Measurements from ENCODE around the gene ANKRD16. TPM values are rescaled to one million over a fixed set of nuclear protein-coding genes. Genes with fewer than 3 reads are reported as not detected.

Gene ANKRD16
- total and polyA plus RNA-seq, 2 of the 13 experiments (the other 11 are each of a cell fraction or from before 2014, with no cell fraction given) = 8.0 to 11.4 TPM

GRCh38 chr10:5915451-5915850 is 25.8 kb upstream of the ANKRD16 start:
- no peak for FAIRE-seq
- in situ Hi-C loops (cut with HindIII; ENCODE audit: extremely low pct_ligation_motif_present, low pct_unique_long_range_greater_than_20kb) = no loop called here

More at GRCh38 chr10:5915451-5915850, 25.8 kb upstream of the ANKRD16 start:
- no peaks in the 10 kb centered on the region for H3K4me1 ChIP-seq (ENCODE audit: insufficient read depth, low read length)
- TF ChIP-seq CREB3 (CRISPR knock-in tag; IDR thresholded peaks at IDR 0.05) (no peak), ZNF101 (CRISPR knock-in tag; IDR thresholded peaks at IDR 0.05; ENCODE audit: borderline replicate concordance, low read depth) (no peak), MBD4 (IDR thresholded peaks at IDR 0.05; ENCODE audit: borderline replicate concordance, low read length) (no peak), ZBTB26 (CRISPR knock-in tag; IDR thresholded peaks at IDR 0.05; ENCODE audit: borderline replicate concordance) (no peak), WIZ (CRISPR knock-in tag; IDR thresholded peaks at IDR 0.05) (no peak), ZBTB25 (CRISPR knock-in tag; IDR thresholded peaks at IDR 0.05) (no peak), TOPORS (CRISPR knock-in tag; IDR thresholded peaks at IDR 0.05) (no peak), HNF4A (CRISPR knock-in tag; IDR thresholded peaks at IDR 0.05) (no peak), ZBTB44 (CRISPR knock-in tag; IDR thresholded peaks at IDR 0.05) (no peak), ZNF878 (CRISPR knock-in tag; IDR thresholded peaks at IDR 0.05) (no peak), IKZF1 (IDR thresholded peaks at IDR 0.05) (no peak), ISX (CRISPR knock-in tag; conservative IDR thresholded peaks at IDR 0.05) (no peak), HOXA9 (CRISPR knock-in tag; IDR thresholded peaks at IDR 0.05; ENCODE audit: borderline replicate concordance) (no peak)
- CTCF ChIA-PET (ENCODE audit: low intra/inter-chr PET ratio, low total read pairs) = no interaction called here
- no peaks in the 10 kb centered on the region for H4K20me1 ChIP-seq (ENCODE audit: insufficient read depth, low read length)
- BruUV-seq (replicated peaks) = no TSS peak
- no peaks in the 10 kb centered on the region for H3K27me3 ChIP-seq (ENCODE audit: control insufficient read depth in 1 of 2, insufficient read depth in 2 of 2, low read length in 2 of 2)
- no peaks in the 10 kb centered on the region for H3K79me2 ChIP-seq (ENCODE audit: insufficient read depth, low read length)
- ATAC-seq (no peak), DNase-seq (ENCODE audit: low spot score) (no peak)
- peaks cover 50 to 93% of the 10 kb centered on the region in 2 experiments for H3K36me3 ChIP-seq (replicated peaks in 1 of 2; ENCODE audit: control insufficient read depth in 1 of 2, insufficient read depth in 2 of 2, low read length in 2 of 2)
- H3K9ac ChIP-seq (ENCODE audit: insufficient read depth, low read depth, low read length) = no peak overlapping the region
- WGBS (ENCODE audit: low lambda C conversion rate) = 95% methylated on average over 13 of the region's 14 CpGs
- POLR2A ChIA-PET = no interaction called here
- H3K27ac ChIP-seq (ENCODE audit: extremely low read length, insufficient read depth, low read length) = no peak overlapping the region
- no peaks in the 10 kb centered on the region for H3K9me3 ChIP-seq (ENCODE audit: low read length)
- intact Hi-C loops (cut with micrococcal nuclease; ENCODE audit: unreplicated experiment) = no loop called here
- H3K4me2 ChIP-seq (ENCODE audit: low read depth, low read length) = no peak overlapping the region
- no peak overlapping the region for H3K4me3 ChIP-seq (replicated peaks in 1 of 3; ENCODE audit: insufficient read depth in 1 of 3, low read depth in 2 of 3, low read length in 3 of 3)
- no peak overlapping the region for H2AFZ ChIP-seq (ENCODE audit: low read length)
